Right ventricle myocardium superior (tissue), 1 donor: ENCODE measurements around the gene CFC1. TPM values are rescaled to one million over a fixed set of nuclear protein-coding genes. Genes with fewer than 3 reads are reported as not detected.
"Not testable (repeated sequence)": the region's sequence is repeated elsewhere in the genome, so short reads cannot be mapped to it uniquely, and the experiment has no call there.

Experiments
- ATAC-seq: fragments of 200-7000 bp; cut with Tn5 transposase; one replicate; pipeline ENCODE4 v1.9.1; 2020; ENCODE audit warnings: mild to moderate bottlenecking; ENCODE audit not compliant: poor library complexity
- DNase-seq: peaks from one replicate; pipeline ENCODE4 v3.0.0-alpha.2; 2020
- intact Hi-C: fragments of 100-400 bp; cut with DNase I; formaldehyde crosslinking; loops from one replicate; pipeline ENCODE4 v1.11.2; 2022
- long read RNA-seq: library from polyadenylated mRNA; unstranded; transcript quantifications from one replicate; pipeline ENCODE4 v2.0.0, GENCODE V29; 2021
- total RNA-seq: library from RNA; stranded (reverse); fragmentation: NEBNext Ultra II Directional; extraction: Animal tissue kit (Norgen Biotek cat#: 25700); gene quantifications from one replicate; pipeline ENCODE4 v1.2.1, GENCODE V29; 2021
- donor health status: DM: no; HTN: yes; CAD: no; lungs with severe emphysema.

The CFC1 gene
- total RNA-seq, result not detected
- long read RNA-seq, result 0 reads

DNA sequence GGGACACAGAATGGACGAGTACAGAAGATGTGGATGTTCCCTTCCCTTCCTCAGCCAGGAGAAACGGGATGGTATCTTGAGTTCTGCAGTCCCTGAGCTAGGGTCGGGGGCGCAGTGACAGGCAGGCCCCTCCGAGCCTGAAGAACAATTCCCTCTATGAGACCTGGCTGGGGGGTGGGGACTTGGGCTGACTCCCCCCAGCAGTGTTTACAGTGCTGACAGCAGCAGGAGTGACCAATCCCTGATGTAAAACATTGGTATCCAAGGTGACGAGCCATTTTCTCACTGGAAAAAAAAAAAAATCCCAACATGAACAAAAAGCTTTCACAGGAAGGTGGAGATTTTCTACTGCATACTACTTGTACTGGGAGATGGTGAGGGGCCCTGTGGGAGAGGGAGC lies at the start of gene CFC1:
Gene CFC1, minus strand, starts transcription at position 183 of the 400 bp plus-strand sequence. CDS start 288 bp downstream, outside the sequence.
- intact Hi-C loops, DNase-seq: not testable (repeated sequence)

DNA sequence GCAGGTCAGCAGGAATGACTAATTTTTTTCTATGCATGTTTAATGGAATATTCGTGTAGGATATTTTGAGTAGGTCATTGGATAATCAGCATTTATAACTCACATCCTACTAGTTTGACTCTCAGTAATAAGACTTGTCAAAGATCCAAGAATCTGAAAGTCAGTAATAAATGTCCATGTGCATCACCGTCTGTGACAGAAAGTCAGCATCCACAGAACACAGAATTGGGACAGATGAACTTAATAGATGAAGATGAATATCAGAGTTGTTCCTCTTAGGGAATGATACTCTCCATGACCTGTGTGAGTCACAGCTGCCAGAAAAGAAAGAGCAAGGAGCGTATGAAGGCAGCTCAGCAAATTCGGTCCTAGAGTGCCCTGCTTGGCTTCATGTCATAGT lies 42.3 kb upstream of the CFC1 start:
- DNase-seq, intact Hi-C loops, ATAC-seq: not testable (repeated sequence)

More for the DNA sequence above, at the start of gene CFC1:
- not testable (repeated sequence) for ATAC-seq

DNA sequence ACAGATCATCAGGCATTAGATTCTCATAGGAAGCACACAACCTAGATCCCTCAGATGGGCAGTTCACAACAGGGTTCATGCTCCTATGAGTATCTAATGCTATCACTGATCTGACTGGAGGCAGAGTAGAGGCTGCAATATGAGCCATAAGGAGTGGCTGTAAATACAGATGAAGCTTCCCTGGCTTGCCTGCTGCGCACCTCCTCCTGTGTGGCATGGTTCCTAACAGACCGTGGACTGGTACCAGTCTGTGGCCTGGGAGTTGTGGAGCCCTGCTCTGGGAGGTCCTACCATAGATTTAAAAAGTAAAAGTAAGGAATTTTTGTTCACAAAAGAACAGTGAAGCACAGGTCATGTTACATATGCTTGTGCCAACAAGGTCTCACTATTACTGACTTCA lies 39.6 kb upstream of the CFC1 start:
- intact Hi-C loops, DNase-seq, ATAC-seq: not testable (repeated sequence)

DNA sequence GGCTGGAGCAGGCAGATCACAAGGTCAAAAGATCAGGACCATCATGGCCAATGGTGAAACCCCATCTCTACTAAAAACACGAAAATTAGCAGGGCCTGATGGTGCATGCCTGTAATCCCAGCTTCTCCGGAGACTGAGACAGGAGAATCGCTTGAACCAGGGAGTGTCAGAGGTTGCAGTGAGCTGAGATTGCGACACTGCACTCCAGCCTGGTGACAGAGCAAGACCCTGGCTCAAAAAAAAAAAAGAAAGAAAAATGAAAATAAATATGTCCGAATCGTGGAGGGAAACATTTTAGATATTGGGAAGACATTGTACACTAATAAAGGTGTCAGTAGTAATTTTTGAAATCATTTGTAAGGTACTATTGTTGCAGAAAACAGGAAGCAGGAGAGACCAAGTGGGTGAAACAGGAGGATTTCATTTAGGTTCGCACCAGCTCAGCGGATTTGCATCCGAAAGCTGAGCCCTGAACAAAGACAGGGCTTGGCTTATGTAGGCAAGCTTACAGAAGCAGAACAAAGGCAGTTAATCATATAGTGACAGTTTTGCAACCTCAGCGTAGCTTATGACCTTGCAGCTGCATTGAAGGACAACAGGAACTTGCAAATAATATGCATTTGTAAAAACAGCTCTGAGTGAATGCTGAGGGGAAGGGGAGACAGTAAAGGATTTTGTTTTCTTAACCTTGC lies 29.6 kb upstream of the CFC1 start:
- ATAC-seq, DNase-seq, intact Hi-C loops: not testable (repeated sequence)

DNA sequence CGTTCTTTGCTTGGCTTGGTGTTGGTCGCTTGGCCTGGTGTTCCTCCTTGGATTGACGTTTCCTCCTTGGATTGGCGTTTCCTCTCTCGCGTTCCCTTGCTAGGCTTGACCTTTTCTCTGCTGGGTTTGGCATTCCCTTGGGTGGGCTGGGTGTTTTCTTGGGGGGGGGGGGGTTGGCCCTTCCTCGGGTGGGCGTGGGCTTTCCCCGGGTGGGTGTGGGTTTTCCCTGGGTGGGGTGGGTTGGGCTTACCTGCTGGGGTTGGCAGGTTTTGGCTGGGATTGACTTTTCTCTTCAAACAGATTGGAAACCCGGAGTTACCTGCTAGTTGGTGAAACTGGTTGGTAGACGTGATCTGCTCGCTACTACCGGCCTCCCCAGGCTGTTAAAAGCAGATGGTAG lies 11.8 kb upstream of the CFC1 start, which contains the start of gene POTEJ:
Gene POTEJ, plus strand, starts transcription at position 301 of the 400 bp plus-strand sequence. Its CDS starts 93 bp downstream, at position 394.
- intact Hi-C loops, ATAC-seq, DNase-seq: not testable (repeated sequence)

DNA sequence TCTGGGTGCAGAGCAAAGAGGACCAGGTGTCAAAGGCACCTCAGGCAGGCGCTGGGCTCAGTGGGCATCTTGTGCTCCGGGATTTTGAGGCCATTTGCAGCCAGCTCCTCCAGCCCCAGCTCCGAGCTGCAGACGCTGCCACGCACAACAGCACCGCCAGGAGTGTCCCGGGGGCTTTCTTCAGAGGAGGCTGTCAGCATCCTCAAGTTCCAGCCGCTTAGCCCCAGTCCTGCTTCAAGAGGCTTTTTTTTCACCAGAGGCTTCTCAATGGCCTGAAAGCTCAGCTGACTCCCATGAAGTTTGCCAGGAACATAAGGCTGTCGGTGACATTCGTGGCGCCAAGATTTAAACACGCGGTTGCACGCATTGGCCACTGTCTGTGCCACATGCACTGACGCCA lies 11.1 kb upstream of the CFC1 start:
- peak; percentile 30 for DNase-seq

DNA sequence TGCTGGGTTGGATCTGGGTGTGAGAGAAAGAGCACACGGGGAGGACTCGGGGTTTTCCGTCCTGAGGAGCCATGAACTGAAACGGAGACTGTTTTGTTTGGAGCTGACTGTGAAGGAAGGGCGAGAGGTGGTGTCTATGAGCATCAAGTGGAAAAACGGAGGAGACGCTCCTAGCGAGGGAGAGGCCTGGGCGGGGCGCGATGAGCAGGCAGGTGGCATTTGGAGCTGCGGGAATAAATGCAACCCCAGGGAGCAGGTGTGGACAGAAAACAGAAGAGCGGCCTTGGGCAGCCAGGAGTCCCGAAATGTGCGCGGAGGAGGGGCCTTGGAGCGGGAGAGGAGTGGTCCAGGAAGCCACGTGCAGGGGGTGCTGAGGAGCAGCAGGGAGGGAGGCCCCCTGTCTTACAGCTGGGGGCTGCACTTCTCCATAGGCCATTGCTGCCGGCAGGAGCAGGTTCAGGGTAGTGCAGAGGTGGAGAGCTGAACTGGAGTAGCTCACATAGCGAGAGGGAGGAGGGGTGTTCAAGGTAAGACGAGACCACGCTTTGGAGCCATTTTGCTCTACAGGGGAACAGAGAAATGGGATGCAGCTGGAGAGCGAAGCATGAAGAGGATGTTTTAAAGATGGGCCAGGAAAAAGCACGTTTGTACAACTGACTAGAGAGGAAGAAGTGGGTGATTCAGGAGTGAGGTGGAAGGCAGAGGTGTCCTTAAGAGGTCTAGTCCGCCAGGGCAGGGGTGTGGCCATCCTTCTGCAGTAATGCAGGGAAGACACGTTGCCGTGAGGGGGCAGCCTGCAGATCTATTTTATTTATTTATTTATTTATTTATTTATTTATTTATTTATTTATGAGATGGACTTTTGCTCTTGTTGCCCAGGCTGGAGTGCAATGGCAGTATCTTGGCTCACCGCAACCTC lies 9.9 kb upstream of the CFC1 start:
- ATAC-seq, DNase-seq, intact Hi-C loops: not testable (repeated sequence)

More for the DNA sequence above, 11.1 kb upstream of the CFC1 start:
- intact Hi-C loops, ATAC-seq: not testable (repeated sequence)

DNA sequence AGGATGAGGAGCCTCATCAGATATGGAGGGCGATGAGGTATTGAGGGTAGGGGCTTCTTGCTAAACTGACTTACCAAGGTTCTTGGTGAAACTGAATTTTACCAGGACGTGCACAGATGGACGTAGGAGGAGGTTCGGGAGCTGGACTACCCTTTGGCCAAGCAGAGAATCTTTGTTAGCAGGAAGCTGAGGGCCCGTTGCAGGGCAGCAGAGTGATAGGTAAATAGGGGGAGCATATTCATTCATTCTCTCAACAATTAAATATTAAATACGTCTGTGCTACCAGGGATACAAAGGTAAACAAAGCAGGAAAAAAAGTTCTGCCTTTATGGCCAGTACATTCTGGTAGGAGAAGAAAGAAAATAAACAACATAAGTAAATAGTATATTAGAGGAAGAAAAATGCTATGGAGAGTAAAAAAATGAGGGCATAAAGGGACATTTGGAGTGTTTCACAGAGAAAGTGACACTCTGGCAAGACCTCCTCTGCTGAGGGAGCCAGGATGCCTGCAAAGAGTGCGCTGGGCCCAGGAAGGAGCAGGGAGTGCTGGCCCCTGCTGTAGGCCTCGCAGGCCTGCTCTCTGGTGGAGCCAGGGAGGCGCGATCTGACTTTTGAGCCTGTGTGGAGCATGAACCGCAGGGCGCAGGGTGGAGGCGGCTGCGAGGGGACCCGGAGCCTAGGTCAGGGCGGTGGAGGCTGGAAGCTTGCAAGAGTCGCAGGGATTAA lies 9.1 kb upstream of the CFC1 start:
- ATAC-seq, intact Hi-C loops, DNase-seq: not testable (repeated sequence)

DNA sequence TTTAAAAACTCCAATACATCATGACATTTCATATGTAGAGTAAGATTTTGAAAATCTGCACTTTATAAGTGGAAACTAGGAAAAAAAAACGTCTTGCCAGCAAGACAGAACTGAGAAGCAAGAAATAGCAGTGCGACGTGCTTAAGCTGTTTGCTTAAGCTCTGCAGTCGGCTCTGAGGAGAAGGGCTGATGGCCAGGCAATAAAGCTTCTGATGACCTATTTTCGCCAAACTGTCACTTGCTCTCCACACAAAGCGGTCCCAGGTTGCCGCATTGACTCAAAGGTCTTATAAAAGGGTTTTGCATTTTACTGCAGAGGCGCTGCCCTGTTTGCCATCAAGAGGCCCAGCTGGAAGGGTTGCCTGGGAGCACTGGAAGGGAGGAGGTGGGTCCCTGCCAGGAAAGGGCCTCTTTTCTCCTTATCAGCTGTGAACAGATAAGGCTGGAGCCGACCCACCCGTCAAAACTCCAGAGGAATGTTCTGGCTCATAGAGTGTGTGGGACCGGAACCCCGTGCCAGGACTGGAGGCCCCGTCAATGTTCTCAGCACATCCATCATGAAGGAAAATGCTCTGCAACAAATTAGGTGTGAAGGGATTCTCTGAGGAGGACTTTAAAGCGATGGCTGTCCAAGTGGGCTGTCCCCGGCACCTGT lies 2.4 kb upstream of the CFC1 start:
- peak; percentile 80 for ATAC-seq
- DNase-seq, intact Hi-C loops: not testable (repeated sequence)

DNA sequence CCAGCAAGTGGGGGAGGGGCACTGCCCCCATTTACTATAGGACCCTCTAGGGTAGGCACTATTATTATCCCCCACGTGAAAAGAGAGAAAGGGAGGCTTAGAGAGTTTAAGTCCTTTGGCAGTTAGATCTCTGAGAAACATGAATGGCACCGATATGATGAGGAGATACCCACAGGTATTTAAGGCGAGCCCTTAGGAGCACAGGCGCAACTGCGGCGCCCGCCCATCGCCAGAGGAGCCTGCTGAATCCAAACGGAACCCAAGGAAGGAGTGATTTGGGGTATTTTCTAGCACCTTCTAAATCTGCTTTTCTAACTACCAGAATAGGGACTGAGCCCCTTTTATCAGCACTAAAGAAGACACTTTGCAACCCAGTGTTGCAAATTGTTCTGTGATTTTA lies 551 bp upstream of the CFC1 start:
- DNase-seq, intact Hi-C loops, ATAC-seq: not testable (repeated sequence)

DNA sequence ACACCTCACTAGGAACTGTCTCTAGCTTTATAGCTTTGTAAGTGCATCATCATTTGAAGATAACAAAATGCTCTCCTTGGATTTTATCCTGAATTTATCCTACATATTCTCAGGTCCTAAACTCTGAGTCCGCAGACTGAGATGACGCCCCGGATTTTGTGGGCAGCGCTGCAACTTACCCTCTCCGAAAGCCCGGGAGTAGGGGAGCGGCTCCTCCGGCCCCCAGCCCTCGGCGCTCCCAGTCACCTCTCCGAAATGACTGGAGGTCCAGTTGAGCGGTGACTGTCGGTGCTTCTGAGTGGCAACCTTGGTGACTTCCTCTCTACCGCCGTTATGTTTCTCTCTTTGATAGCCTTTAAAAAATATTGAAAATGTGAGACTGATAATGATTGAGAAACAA lies 912 bp downstream of the CFC1 start:
- ATAC-seq, intact Hi-C loops, DNase-seq: not testable (repeated sequence)

DNA sequence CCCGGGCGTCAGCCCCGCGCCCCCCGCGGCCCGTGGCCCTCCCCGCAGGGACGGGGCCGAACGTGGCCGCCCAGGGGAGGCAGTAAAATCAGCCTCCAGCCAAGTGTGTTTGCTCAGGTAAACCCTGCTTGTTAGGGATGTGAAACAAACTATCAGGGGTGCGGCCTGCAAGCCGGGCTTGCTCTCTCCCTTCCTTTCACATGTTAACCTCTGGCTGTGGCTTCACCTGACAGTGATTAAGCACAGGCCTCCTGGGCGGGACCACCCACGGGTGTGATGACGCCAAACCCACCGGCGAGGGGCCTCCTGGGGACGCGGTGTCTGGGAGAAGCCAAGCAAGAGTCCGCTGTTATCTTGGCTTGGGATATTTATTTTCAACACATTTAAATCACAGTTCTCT lies 1.4 kb downstream of the CFC1 start:
- ATAC-seq, intact Hi-C loops: not testable (repeated sequence)

DNA sequence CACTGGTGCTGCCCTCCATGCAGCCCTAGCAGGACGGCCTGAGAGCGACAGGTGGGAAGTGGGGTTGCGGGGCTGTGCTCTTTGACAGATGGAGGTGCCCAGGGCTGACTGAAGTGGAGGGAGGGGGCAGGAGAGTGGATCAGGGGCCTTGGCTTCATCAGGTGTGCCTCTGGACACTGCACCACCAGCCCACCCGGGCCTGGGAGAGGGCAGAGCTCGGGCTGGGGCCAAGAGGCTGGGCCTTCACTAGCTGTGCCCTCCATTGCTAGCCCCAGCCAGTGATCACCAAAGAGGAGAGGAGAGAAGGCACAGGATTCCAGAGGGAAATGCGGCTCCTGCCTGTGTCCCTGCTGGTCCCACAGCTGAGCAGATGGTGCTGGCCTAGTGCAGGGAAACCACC lies 2.6 kb downstream of the CFC1 start:
- DNase-seq, intact Hi-C loops, ATAC-seq: not testable (repeated sequence)

More for the DNA sequence above, 1.4 kb downstream of the CFC1 start:
- DNase-seq, result not testable (repeated sequence)

DNA sequence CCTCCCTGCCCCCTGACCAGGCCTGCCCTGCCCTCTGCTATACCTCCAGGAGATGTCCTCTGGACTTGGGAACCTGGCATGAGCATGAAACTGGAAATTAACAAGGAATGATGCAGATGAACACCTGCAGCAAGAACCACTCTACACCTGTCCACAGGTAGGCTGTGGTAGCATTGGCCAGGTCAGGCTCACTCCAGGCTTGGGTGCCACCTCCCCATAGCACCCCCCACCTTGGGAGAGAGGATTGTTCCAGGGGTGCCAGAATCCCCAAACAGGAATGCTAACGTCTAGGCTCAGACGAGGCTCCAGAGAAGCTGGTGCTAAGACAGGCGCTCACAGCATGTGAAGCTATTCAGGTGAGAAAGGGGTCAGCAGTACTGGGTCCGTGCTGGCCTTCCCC lies 5.4 kb downstream of the CFC1 start:
- ATAC-seq, DNase-seq, intact Hi-C loops: not testable (repeated sequence)

DNA sequence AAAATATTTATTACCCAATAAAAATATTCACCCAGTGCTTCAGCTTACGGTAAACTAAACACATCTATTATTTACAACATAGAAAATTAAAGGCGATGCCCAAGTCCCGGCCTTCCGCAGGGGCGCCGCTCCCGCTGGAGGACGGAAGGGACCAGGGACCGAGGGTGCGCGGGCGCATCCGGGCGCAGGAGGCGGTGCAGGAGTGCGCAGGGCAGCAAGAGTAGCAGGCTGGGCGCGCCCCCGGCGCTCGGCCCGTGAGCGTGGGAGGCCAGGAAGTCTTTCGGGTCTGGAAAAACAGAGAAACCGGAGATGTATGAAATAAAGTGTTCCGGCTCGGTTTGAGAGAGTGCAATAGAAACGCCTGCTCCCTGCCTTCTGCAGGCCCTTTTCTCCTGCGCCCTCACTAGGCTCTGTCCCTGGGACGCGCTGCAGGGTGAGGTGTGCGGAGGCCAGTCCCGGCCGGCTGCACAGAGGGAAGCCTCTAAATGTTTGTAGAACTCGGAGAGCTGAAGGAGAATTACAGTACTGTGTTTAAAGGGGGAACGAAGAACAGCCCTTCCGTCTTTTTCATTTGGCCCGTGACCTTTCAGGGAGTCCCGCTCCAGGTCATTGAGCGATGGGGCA lies 6.5 kb downstream of the CFC1 start:
- ATAC-seq, intact Hi-C loops, DNase-seq: not testable (repeated sequence)

DNA sequence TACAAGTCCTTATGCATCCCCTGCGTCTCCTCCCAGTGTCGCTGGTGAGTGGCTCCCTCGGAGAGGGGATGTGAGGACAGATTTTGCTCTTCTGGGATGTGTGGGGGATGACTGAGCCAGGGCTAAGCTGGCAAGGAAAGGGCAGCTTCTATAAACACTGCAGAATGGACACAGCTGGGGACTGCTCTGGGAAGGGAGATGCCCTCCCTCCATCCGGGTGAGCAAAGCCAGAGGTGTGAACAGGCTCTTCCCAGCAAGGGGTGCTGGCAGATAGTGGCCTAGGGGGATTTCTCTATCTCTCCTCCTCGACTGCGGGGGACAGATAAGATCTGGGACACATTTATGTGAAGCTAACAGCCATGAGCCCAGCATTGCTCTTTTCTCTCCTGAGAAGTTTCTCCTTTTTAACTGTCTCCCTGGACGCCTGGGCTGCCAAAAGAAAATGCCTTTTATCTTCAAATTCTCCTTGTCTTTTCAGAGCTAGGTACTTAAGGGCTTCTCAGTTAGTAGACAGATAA lies 8.5 kb downstream of the CFC1 start:
- DNase-seq, intact Hi-C loops: not testable (repeated sequence)
- peak; percentile 47 for ATAC-seq

DNA sequence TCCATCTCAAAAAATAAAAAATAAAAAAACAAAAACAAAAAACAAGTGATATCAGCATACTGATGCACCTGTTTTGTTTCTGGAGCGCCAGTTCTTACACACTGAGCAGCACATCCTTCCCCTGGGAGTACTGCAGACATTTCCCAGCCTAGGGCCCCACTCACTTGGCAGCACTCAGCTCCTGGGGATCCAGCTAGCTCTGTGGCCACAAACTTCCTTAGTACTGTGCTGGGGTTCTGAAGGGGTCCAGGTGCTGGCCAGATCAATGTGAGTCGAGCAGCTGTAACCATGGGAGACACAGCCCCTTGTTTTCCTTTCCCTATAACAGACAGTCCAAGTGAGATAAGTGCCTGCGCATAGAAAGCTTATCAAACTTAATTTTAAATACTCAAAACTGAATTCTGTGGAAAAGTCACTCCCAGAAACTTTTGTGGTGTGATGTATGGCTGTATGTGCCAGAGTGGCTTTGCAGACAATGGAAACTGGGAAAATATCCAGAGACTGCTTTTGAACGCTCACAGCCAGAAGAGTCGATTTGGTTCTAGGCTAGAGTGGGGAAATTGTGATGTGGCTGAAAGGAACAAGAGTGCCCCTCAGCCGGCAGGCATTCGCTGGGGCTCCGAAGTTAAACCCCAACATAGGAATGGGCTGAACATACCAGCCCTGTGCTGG lies 9.1 kb downstream of the CFC1 start:
- ATAC-seq, result not testable (repeated sequence)

More for the DNA sequence above, 9.1 kb downstream of the CFC1 start:
- DNase-seq, intact Hi-C loops: not testable (repeated sequence)
